HEK293 (cell line): ENCODE measurements around the gene CHST8.
A peak's percentile ranks its signal among the peaks of the same experiment; 100 is the strongest.

Experiments used
- CTCF ChIA-PET: fragments of 350-600 bp; formaldehyde crosslinking; extraction: SDS; loops from one replicate; lab custom pipeline; 2021; ENCODE audit warnings: antibody characterized with exemption; lab: Yijun Ruan, JAX
- POLR2A ChIA-PET: fragments of 300-600 bp; formaldehyde crosslinking; extraction: SDS; loops from one replicate; lab custom pipeline; 2020; ENCODE audit warnings: antibody characterized with exemption, inconsistent platforms; lab: Yijun Ruan, JAX
- H3K27ac ChIP-seq: fragments of 200-500 bp; sonication (Bioruptor generic); 2 replicates; pipeline ENCODE4 v1.5.1; 2014; ENCODE audit warnings: low read depth, low read length, control low read depth, inconsistent platforms; ENCODE audit errors: extremely low read depth
- H3K36me3 ChIP-seq, 2 experiments: fragments of 200-500 bp in 1 of 2; sonication (Bioruptor generic) in 1 of 2; 1 replicate in 1 of 2; 2 replicates in 1 of 2; pipeline ENCODE4 v1.5.1; 2014 to 2017; ENCODE audit warnings: inconsistent platforms in 2 of 2, low read length in 2 of 2; ENCODE audit not compliant: control insufficient read depth in 2 of 2, insufficient read depth in 1 of 2
- H3K4me1 ChIP-seq: fragments of 200-500 bp; sonication (Bioruptor generic); 2 replicates; pipeline ENCODE4 v1.5.1; 2014; ENCODE audit warnings: mild to moderate bottlenecking, low read length, inconsistent platforms; ENCODE audit not compliant: control insufficient read depth, insufficient read depth
- H3K4me3 ChIP-seq: 2 replicates; pipeline ENCODE4 v1.5.1; 2011; ENCODE audit warnings: low read depth, mild to moderate bottlenecking, control low read depth, low read length, moderate library complexity
- H3K9me3 ChIP-seq: fragments of 200-500 bp; sonication (Bioruptor generic); 2 replicates; pipeline ENCODE4 v1.5.1; 2014; ENCODE audit warnings: low read depth, low read length, inconsistent platforms; ENCODE audit not compliant: control insufficient read depth, insufficient read depth
- EGR2 ChIP-seq: fragments of 450-650 bp; formaldehyde crosslinking; IDR thresholded peaks from 2 replicates; pipeline ENCODE4 v1.5.1; 2016; ENCODE audit warnings: low read depth, missing biosample characterization, missing genetic modification characterization
- GLIS2 ChIP-seq: fragments of 450-650 bp; formaldehyde crosslinking; IDR thresholded peaks from 2 replicates; pipeline ENCODE4 v1.5.1; 2016; ENCODE audit warnings: missing biosample characterization, missing genetic modification characterization
- YY2 ChIP-seq: fragments of 450-650 bp; formaldehyde crosslinking; IDR thresholded peaks from 2 replicates; pipeline ENCODE4 v1.5.1; 2016; ENCODE audit warnings: missing biosample characterization, missing genetic modification characterization
- ZBTB17 ChIP-seq: fragments of 450-650 bp; formaldehyde crosslinking; IDR thresholded peaks from 2 replicates; pipeline ENCODE4 v1.5.1; 2016; ENCODE audit warnings: missing biosample characterization, missing genetic modification characterization
- ZFHX2 ChIP-seq: fragments of 450-650 bp; formaldehyde crosslinking; conservative IDR thresholded peaks from 2 replicates; pipeline ENCODE4 v1.5.1; 2016; ENCODE audit warnings: missing biosample characterization, missing genetic modification characterization
- ZFP37 ChIP-seq: fragments of 450-650 bp; formaldehyde crosslinking; IDR thresholded peaks from 2 replicates; pipeline ENCODE4 v1.5.1; 2016; ENCODE audit warnings: missing biosample characterization, missing genetic modification characterization
- ZNF112 ChIP-seq: fragments of 450-650 bp; formaldehyde crosslinking; IDR thresholded peaks from 2 replicates; pipeline ENCODE4 v1.5.0; 2017; ENCODE audit warnings: missing biosample characterization, missing genetic modification characterization
- ZNF239 ChIP-seq: fragments of 450-650 bp; formaldehyde crosslinking; IDR thresholded peaks from 2 replicates; pipeline ENCODE4 v1.5.1; 2016; ENCODE audit warnings: missing biosample characterization, missing genetic modification characterization
- ZNF366 ChIP-seq: fragments of 450-650 bp; formaldehyde crosslinking; conservative IDR thresholded peaks from 2 replicates; pipeline ENCODE4 v1.5.1; 2016; ENCODE audit warnings: missing biosample characterization, missing genetic modification characterization
- ZNF610 ChIP-seq: fragments of 450-650 bp; formaldehyde crosslinking; IDR thresholded peaks from 2 replicates; pipeline ENCODE4 v1.5.1; 2016; ENCODE audit warnings: missing biosample characterization, missing genetic modification characterization, borderline replicate concordance
- ZNF658 ChIP-seq: fragments of 450-650 bp; formaldehyde crosslinking; IDR thresholded peaks from 2 replicates; pipeline ENCODE4; 2016; ENCODE audit warnings: missing biosample characterization, missing genetic modification characterization
- ZNF707 ChIP-seq: fragments of 450-650 bp; formaldehyde crosslinking; IDR thresholded peaks from 2 replicates; pipeline ENCODE4 v1.5.1; 2016; ENCODE audit warnings: missing biosample characterization, missing genetic modification characterization
- ZNF785 ChIP-seq: fragments of 450-650 bp; formaldehyde crosslinking; IDR thresholded peaks from 2 replicates; pipeline ENCODE4 v1.5.1; 2016; ENCODE audit warnings: missing biosample characterization, missing genetic modification characterization
- TF ChIP-seq, protein P1 (sequence below): fragments of 450-650 bp; formaldehyde crosslinking; IDR thresholded peaks from 2 replicates; pipeline ENCODE4 v1.5.1; 2016; ENCODE audit warnings: missing biosample characterization, missing genetic modification characterization
- TF ChIP-seq, protein P2 (sequence below): fragments of 450-650 bp; formaldehyde crosslinking; conservative IDR thresholded peaks from 2 replicates; pipeline ENCODE4 v1.5.1; 2016; ENCODE audit warnings: low read depth, missing biosample characterization, missing genetic modification characterization
- TF ChIP-seq, protein P3 (sequence below): fragments of 450-650 bp; formaldehyde crosslinking; IDR thresholded peaks from 2 replicates; pipeline ENCODE4 v1.5.0; 2017; ENCODE audit warnings: missing biosample characterization, missing genetic modification characterization, borderline replicate concordance
- TF ChIP-seq, protein P4 (sequence below): fragments of 450-650 bp; formaldehyde crosslinking; IDR thresholded peaks from 2 replicates; pipeline ENCODE4 v1.5.1; 2017; ENCODE audit warnings: missing biosample characterization, missing genetic modification characterization
- TF ChIP-seq, protein P5 (sequence below): fragments of 450-650 bp; formaldehyde crosslinking; IDR thresholded peaks from 2 replicates; pipeline ENCODE4 v1.5.1; 2016; ENCODE audit warnings: missing biosample characterization, missing genetic modification characterization

Gene CHST8

DNA sequence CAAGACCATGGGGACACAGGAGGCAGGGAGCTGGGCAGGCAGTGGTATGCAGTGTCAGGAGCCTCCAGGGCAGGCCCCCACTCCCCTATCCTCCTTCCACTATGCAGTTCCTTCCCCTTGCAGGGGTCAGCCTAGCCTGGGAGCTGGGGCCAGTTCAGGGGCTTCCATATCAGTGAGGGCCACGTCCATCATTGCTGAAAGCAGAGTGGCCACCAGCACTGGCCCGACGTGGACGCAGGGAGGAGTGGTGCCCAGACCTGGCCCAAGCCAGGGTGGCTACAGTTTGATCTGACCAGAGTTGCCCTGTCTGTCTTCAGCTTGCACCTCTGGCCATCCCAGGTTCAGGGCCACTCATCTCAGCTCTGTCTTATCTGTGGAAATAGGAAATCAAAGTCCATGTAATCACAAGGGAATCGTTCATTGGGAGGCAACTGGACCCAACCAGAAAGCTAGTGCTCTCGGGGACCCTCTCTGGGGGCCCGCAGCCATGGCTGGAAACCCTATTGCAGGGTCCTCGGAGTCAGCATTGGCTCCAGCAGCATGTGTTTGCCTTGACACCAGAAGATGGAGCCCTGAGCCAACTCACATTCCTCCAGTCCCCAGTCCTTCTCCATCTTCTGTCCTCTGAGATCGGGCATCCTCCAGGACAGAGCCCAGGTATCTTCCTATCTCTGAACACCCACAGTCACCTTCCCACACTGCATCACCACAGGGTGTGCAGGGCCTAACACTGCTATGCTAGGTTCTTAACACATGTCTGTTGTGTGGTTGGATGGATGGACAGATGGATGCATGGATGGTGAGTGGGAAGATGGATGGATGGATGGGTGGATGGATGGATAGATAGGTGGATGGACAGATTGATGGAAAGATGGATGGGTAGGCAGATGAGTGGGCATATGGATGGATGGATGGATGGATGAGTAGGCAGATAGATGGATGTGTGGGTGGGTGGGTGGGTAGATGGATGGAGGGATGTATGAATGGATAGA, 99.2 kb downstream of the CHST8 start:
- POLR2A ChIA-PET, result no interaction called here
- Histone ChIP-seq H3K27ac (no peak overlapping the region), H3K4me3 (no peak overlapping the region)
- TF ChIP-seq EGR2 (peak; percentile 85), ZFHX2 (tag by site-specific recombination) (peak; percentile 29; the same call in 1 of the 2 replicates), GLIS2 (no peak), YY2 (tag by site-specific recombination) (no peak), ZBTB17 (tag by site-specific recombination) (peak; percentile 88; the same call in 1 of the 2 replicates), ZFP37 (no peak)
- TF ChIP-seq, protein P1, sequence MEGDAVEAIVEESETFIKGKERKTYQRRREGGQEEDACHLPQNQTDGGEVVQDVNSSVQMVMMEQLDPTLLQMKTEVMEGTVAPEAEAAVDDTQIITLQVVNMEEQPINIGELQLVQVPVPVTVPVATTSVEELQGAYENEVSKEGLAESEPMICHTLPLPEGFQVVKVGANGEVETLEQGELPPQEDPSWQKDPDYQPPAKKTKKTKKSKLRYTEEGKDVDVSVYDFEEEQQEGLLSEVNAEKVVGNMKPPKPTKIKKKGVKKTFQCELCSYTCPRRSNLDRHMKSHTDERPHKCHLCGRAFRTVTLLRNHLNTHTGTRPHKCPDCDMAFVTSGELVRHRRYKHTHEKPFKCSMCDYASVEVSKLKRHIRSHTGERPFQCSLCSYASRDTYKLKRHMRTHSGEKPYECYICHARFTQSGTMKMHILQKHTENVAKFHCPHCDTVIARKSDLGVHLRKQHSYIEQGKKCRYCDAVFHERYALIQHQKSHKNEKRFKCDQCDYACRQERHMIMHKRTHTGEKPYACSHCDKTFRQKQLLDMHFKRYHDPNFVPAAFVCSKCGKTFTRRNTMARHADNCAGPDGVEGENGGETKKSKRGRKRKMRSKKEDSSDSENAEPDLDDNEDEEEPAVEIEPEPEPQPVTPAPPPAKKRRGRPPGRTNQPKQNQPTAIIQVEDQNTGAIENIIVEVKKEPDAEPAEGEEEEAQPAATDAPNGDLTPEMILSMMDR (tag by site-specific recombination), result peak; percentile 56
- TF ChIP-seq, all 188 proteins: peak for 4
- no peaks in the 10 kb centered on the region for H3K36me3 ChIP-seq
- no peaks in the 10 kb centered on the region for H3K4me1 ChIP-seq
- CTCF ChIA-PET, result interaction anchor here (0.7 to 1.2 kb wide), 3 partner anchors 10 to 289 kb away, joined by 3 read pairs; no protein-coding TSS in a partner anchor
- H3K9me3 ChIP-seq, result no peaks in the 10 kb centered on the region

DNA sequence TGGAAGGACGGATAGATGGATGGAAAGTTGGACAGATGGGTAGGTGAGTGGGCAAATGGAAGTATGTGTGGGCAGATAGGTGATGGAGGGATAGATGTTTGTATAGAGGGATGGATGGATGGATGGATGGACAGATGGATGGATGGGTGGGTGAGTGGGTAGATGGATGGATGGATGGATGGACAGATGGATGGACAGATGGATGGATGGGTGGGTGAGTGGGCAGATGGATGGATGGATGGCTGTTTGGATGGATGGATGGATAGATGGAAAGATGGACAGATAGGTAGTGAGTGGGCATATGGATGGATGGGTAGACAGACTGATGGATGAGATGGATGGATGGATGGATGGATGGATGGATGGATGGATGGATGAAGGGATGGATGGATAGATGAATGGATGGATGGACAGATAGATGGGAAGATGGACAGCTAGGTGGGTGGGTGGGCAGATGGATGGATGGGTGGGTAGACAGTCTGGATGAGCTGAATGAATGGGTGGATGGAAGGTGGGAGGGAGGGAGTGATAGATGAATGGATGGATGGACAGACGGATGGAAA, 100.1 kb downstream of the CHST8 start:
- Histone ChIP-seq H3K4me1 (no peaks in the 10 kb centered on the region), H3K27ac (no peak overlapping the region), H3K9me3 (no peaks in the 10 kb centered on the region), H3K36me3 (no peaks in the 10 kb centered on the region), H3K4me3 (no peak overlapping the region)
- POLR2A ChIA-PET, result no interaction called here
- CTCF ChIA-PET, result no interaction called here
- TF ChIP-seq ZNF366 (peak; percentile 99), ZNF785 (tag by site-specific recombination) (peak; percentile 83; the same call in 1 of the 2 replicates), ZNF112 (tag by site-specific recombination) (0 out of 2 replicates have a peak, but pooled peaks have one; percentile 45), ZNF610 (no peak), ZNF239 (tag by site-specific recombination) (peak; percentile 49; the same call in 1 of the 2 replicates), ZNF658 (tag by site-specific recombination) (peak; percentile 61; the same call in 1 of the 2 replicates), ZNF707 (tag by site-specific recombination) (peak; percentile 47; the same call in 1 of the 2 replicates)
- TF ChIP-seq, protein P2, sequence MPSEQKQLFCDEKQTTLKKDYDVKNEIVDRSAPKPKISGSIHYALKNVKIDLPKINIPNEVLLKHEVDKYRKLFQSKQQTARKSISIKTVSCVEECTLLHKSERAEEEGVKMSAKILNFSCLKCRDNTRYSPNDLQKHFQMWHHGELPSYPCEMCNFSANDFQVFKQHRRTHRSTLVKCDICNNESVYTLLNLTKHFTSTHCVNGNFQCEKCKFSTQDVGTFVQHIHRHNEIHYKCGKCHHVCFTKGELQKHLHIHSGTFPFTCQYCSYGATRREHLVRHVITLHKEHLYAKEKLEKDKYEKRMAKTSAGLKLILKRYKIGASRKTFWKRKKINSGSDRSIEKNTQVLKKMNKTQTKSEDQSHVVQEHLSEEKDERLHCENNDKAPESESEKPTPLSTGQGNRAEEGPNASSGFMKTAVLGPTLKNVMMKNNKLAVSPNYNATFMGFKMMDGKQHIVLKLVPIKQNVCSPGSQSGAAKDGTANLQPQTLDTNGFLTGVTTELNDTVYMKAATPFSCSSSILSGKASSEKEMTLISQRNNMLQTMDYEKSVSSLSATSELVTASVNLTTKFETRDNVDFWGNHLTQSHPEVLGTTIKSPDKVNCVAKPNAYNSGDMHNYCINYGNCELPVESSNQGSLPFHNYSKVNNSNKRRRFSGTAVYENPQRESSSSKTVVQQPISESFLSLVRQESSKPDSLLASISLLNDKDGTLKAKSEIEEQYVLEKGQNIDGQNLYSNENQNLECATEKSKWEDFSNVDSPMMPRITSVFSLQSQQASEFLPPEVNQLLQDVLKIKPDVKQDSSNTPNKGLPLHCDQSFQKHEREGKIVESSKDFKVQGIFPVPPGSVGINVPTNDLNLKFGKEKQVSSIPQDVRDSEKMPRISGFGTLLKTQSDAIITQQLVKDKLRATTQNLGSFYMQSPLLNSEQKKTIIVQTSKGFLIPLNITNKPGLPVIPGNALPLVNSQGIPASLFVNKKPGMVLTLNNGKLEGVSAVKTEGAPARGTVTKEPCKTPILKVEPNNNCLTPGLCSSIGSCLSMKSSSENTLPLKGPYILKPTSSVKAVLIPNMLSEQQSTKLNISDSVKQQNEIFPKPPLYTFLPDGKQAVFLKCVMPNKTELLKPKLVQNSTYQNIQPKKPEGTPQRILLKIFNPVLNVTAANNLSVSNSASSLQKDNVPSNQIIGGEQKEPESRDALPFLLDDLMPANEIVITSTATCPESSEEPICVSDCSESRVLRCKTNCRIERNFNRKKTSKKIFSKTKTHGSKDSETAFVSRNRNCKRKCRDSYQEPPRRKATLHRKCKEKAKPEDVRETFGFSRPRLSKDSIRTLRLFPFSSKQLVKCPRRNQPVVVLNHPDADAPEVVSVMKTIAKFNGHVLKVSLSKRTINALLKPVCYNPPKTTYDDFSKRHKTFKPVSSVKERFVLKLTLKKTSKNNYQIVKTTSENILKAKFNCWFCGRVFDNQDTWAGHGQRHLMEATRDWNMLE (tag by site-specific recombination), result no peak
- TF ChIP-seq, protein P3, sequence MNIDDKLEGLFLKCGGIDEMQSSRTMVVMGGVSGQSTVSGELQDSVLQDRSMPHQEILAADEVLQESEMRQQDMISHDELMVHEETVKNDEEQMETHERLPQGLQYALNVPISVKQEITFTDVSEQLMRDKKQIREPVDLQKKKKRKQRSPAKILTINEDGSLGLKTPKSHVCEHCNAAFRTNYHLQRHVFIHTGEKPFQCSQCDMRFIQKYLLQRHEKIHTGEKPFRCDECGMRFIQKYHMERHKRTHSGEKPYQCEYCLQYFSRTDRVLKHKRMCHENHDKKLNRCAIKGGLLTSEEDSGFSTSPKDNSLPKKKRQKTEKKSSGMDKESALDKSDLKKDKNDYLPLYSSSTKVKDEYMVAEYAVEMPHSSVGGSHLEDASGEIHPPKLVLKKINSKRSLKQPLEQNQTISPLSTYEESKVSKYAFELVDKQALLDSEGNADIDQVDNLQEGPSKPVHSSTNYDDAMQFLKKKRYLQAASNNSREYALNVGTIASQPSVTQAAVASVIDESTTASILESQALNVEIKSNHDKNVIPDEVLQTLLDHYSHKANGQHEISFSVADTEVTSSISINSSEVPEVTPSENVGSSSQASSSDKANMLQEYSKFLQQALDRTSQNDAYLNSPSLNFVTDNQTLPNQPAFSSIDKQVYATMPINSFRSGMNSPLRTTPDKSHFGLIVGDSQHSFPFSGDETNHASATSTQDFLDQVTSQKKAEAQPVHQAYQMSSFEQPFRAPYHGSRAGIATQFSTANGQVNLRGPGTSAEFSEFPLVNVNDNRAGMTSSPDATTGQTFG (tag by site-specific recombination), result peak; percentile 62; the same call in 1 of the 2 replicates
- TF ChIP-seq, protein P4, sequence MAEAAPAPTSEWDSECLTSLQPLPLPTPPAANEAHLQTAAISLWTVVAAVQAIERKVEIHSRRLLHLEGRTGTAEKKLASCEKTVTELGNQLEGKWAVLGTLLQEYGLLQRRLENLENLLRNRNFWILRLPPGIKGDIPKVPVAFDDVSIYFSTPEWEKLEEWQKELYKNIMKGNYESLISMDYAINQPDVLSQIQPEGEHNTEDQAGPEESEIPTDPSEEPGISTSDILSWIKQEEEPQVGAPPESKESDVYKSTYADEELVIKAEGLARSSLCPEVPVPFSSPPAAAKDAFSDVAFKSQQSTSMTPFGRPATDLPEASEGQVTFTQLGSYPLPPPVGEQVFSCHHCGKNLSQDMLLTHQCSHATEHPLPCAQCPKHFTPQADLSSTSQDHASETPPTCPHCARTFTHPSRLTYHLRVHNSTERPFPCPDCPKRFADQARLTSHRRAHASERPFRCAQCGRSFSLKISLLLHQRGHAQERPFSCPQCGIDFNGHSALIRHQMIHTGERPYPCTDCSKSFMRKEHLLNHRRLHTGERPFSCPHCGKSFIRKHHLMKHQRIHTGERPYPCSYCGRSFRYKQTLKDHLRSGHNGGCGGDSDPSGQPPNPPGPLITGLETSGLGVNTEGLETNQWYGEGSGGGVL, result no peak
- TF ChIP-seq, protein P5, sequence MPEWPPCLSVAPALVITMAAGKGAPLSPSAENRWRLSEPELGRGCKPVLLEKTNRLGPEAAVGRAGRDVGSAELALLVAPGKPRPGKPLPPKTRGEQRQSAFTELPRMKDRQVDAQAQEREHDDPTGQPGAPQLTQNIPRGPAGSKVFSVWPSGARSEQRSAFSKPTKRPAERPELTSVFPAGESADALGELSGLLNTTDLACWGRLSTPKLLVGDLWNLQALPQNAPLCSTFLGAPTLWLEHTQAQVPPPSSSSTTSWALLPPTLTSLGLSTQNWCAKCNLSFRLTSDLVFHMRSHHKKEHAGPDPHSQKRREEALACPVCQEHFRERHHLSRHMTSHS (tag by site-specific recombination), result 0 out of 2 replicates have a peak, but pooled peaks have one; percentile 12
